Heart left ventricle (tissue), 16 donors: ENCODE measurements around the gene ZNF600. TPM values are rescaled to one million over a fixed set of nuclear protein-coding genes. Genes with fewer than 3 reads are reported as not detected.
A peak's percentile ranks its signal among the peaks of the same experiment; 100 is the strongest.
"Not testable (repeated sequence)": the region's sequence is repeated elsewhere in the genome, so short reads cannot be mapped to it uniquely, and the experiment has no call there.

Source experiments
- ATAC-seq, 4 donors: fragments of 200-7000 bp; cut with Tn5 transposase; one replicate each; pipeline ENCODE4 v1.9.1; 2020 to 2022; ENCODE audit warnings: moderate library complexity in 4 of 4, mild to moderate bottlenecking in 3 of 4, moderate number of reproducible peaks in 1 of 4
- DNase-seq, 5 donors: peaks; one replicate each; pipeline ENCODE4 v3.0.0-alpha.2; 2020
- H3K27ac ChIP-seq, 12 donors: fragments of 200-600 bp; sonication (generic) in 4 of 12; one replicate each; pipeline versions ENCODE4 v1.5.0 to v1.8.0; 2016 to 2022; ENCODE audit warnings: mild to moderate bottlenecking in 2 of 12
- H3K27me3 ChIP-seq, 9 donors: fragments of 200-600 bp; sonication (generic) in 2 of 9; one replicate each; pipeline versions ENCODE4 v1.5.1 to v1.8.0; 2016 to 2022; ENCODE audit warnings: mild to moderate bottlenecking in 3 of 9
- H3K36me3 ChIP-seq, 9 donors: fragments of 200-600 bp; sonication (generic) in 2 of 9; one replicate each; pipeline versions ENCODE4 v1.5.0 to v1.8.0; 2018 to 2022; ENCODE audit warnings: mild to moderate bottlenecking in 2 of 9
- H3K4me1 ChIP-seq, 12 donors: fragments of 200-600 bp; sonication (generic) in 4 of 12; one replicate each; pipeline versions ENCODE4 v1.5.0 to v1.8.0; 2016 to 2022; ENCODE audit warnings: mild to moderate bottlenecking in 3 of 12
- H3K4me3 ChIP-seq, 12 donors: fragments of 200-600 bp; sonication (generic) in 4 of 12; one replicate each; pipeline versions ENCODE4 v1.5.0 to v1.8.0; 2017 to 2022; ENCODE audit warnings: mild to moderate bottlenecking in 9 of 12, moderate library complexity in 4 of 12
- H3K9me3 ChIP-seq, 12 donors: fragments of 200-600 bp; sonication (generic) in 4 of 12; one replicate each; pipeline versions ENCODE4 v1.5.0 to v1.8.0; 2016 to 2022; ENCODE audit warnings: mild to moderate bottlenecking in 1 of 12
- POLR2A ChIP-seq, 2 donors: fragments of 450-650 bp; IDR thresholded peaks; one replicate each; pipeline ENCODE4 v1.6.1; 2017; ENCODE audit warnings: antibody characterized with exemption in 2 of 2, mild to moderate bottlenecking in 2 of 2, moderate library complexity in 2 of 2
- WGBS, 4 donors: extraction: QIAGEN DNeasy Blood & Tissue Kit in 2 of 4; methylation state at CpG; one replicate each; pipeline versions ENCODE4 v1.1.5 to v1.1.7; 2013 to 2018; 5-methylcytosine and 5-hydroxymethylcytosine counted together
- intact Hi-C, 10 donors: fragments of 100-400 bp; cut with DNase I; formaldehyde crosslinking; loops; one replicate each; pipeline versions ENCODE4 v1.11.1 to v1.14.2; 2022
- polyA plus RNA-seq, 2 donors: library from polyadenylated mRNA; stranded (reverse); fragments of 200-250 nt; gene quantifications; one replicate each; pipeline ENCODE4 v1.2.3, GENCODE V29; 2013
- total RNA-seq, 9 donors: library from RNA; depleted of rRNA in 2 of 9; stranded (reverse); fragments of >200 nt in 2 of 9; fragmentation: NEBNext Ultra II Directional in 3 of 9; extraction: Animal tissue kit (Norgen Biotek cat#: 25700) in 3 of 9; gene quantifications; one replicate each; pipeline versions ENCODE4 v1.1.0 to v1.2.4, GENCODE V29; 2016 to 2023
- TF ChIP-seq, protein P1 (sequence below), 12 donors: fragments of 200-600 bp; sonication (generic) in 4 of 12; IDR thresholded peaks; one replicate each; pipeline versions ENCODE4 v1.5.0 to v1.8.0; 2018 to 2022; ENCODE audit warnings: antibody characterized with exemption in 12 of 12, mild to moderate bottlenecking in 5 of 12
- donor health status: ischemic (EF 13 %, LVEDD 7.1; RV severe dilation, severe dysfunction).
- donor health status: healthy with polysubstance abuse.
- donor health status: DM: no; HTN: yes; CAD: no.
- donor health status: DM: no; HTN: no; CAD: no.
- donor health status: ischemic (EF 25% LVEDD 6.9; RV normal size, moderate dysfunction).
- donor health status: ischemic (EF 25% LVEDD 5.7; RV mildly dilated, moderate dysfunction).
- donor health status: healthy.
- donor health status: DM: yes; HTN: yes; CAD: no.
- donor health status: ischemic (EF 35%, LVEDD 5.7; RV mildly dilated, moderate dysfunction).
- donor health status: nonischemic (EF 11% LVEDD 7.7; RV severe dilation, severe dysfunction).
- donor health status: DM: yes; HTN: yes; CAD: no.
- donor health status: PGD.
- donor health status: ischemic (EF 29% LVEDD 5.4; RV normal size, mild dysfunction).
- donor health status: nonischemic (EF 23%, LVEDD 6.1; RV moderate dilation, normal function).

The ZNF600 gene
- total and polyA plus RNA-seq, 11 donors, result 1.2 to 4.1 (median 2.4) TPM

DNA sequence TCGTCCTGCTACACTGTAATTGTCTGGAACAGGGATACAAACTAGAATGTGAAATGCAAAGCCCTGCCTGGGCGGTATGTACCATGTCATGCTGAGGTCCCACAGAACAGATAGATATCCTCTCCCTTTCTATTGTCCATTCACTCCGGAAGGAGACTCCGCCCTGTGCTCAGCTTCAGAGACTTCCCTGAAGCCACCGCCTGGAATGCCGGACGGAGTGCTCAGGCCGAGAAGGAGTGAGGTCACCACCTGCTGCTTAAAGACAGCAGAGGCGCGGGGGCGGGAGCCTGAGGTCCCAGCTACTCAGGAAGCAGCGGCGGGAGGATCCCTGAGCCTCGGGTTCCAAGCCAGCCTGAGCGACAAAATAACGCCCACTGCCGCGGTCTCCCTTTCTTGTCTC, 50.9 kb downstream of the ZNF600 start:
- peak in 1 of 2 donors; percentile 23 for TF ChIP-seq POLR2A (IDR thresholded peaks at IDR 0.05)
- TF ChIP-seq, protein P1, sequence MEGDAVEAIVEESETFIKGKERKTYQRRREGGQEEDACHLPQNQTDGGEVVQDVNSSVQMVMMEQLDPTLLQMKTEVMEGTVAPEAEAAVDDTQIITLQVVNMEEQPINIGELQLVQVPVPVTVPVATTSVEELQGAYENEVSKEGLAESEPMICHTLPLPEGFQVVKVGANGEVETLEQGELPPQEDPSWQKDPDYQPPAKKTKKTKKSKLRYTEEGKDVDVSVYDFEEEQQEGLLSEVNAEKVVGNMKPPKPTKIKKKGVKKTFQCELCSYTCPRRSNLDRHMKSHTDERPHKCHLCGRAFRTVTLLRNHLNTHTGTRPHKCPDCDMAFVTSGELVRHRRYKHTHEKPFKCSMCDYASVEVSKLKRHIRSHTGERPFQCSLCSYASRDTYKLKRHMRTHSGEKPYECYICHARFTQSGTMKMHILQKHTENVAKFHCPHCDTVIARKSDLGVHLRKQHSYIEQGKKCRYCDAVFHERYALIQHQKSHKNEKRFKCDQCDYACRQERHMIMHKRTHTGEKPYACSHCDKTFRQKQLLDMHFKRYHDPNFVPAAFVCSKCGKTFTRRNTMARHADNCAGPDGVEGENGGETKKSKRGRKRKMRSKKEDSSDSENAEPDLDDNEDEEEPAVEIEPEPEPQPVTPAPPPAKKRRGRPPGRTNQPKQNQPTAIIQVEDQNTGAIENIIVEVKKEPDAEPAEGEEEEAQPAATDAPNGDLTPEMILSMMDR (IDR thresholded peaks at IDR 0.05), result no peak
- peak overlapping the region in 8 of 12 donors; percentile 61 to 91 (median 77) for H3K4me3 ChIP-seq
- intact Hi-C loops, result loop anchor here in 2 of 10 donors (1.0 to 5.0 kb wide), 6 partner anchors 45 to 209 kb away; partner anchors contain the start of genes ZNF83 (in 2 of the 2) and ZNF808 (in 1 of the 2)

DNA sequence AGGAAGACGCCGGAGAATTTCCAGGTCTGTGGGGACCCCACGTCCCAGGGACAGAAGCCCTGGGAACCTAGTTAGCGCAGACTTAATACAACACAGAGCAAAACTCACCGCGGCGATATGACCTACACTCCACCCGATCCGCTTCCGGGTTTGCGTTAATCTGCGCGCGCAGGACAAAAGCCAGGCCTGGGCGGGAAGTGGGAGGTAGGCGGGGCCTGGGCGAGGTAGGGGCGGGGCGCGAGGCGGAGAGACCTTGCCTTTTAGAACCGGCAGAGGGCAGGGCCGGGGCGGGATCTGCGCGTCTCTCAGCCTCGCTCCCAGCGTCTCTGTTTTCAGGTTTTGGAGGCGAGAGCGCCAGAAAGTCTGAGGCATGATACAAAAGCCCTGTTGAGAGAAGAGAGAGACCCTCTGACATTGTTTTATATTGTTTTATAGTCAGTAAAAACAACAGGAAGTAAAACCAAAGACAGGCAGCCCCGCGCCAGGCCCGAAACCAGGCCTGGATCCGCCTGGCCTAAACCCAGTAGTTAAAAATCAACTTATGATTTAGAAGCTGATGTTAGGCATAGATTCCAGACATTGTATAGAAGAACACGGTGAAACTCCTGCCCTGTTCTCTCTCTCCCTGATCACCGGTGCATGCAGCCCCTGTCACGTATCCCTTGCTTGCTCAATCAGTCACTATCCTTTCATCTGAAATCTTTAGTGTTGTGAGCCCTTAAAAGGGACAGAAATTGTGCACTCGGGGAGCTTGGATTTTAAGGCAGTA, 51.5 kb downstream of the ZNF600 start, which contains the start of gene ZNF611:
Gene ZNF611, minus strand, starts transcription at position 152 of the 769 bp plus-strand sequence. CDS start 19,150 bp downstream, outside the sequence.
- Histone ChIP-seq H3K36me3 (no peaks in the 10 kb centered on the region), H3K27ac (peak within 1 kb of the TSS; percentile 73 to 96 (median 90)), H3K9me3 (no peaks in the 10 kb centered on the region), H3K4me1 (peaks cover 0 to 30% (median 11%) of the 10 kb centered on the region in 12 donors), H3K4me3 (peak within 1 kb of the TSS; percentile 61 to 95 (median 82)), H3K27me3 (no peaks in the 10 kb centered on the region)
- ATAC-seq (peak; percentile 98 to 99 (median 99)), DNase-seq (peak; percentile 98 to 99 (median 98))
- 8 to 13% (median 9%) methylated on average over 31 to 38 of the region's 38 CpGs for WGBS, 4 donors
- peak; percentile 33 to 91 for TF ChIP-seq POLR2A (IDR thresholded peaks at IDR 0.05)
- TF ChIP-seq, protein P1 (IDR thresholded peaks at IDR 0.05), result peak; percentile 43 to 85 (median 66)
- intact Hi-C loops, result loop anchor here in 3 of 10 donors (1.0 to 5.0 kb wide), 8 partner anchors 43 to 208 kb away; partner anchors contain the start of genes ZNF808 (in 2 of the 3) and ZNF83 (in 2 of the 3)

More for the DNA sequence above, 50.9 kb downstream of the ZNF600 start:
- Histone ChIP-seq H3K9me3 (no peaks in the 10 kb centered on the region), H3K27ac (peak overlapping the region; percentile 73 to 96 (median 90)), H3K4me1 (peaks cover 0 to 30% (median 11%) of the 10 kb centered on the region in 12 donors), H3K27me3 (no peaks in the 10 kb centered on the region), H3K36me3 (no peaks in the 10 kb centered on the region)
- DNase-seq, result peak; percentile 84 to 92 (median 88)
- peak; percentile 40 to 87 (median 75) for ATAC-seq
- 35 to 49% (median 44%) methylated on average over 18 of the region's 18 CpGs for WGBS, 4 donors

GRCh38 chr19:52734331-52734892, 52.2 kb downstream of the ZNF600 start:
- H3K9me3 ChIP-seq, result no peaks in the 10 kb centered on the region
- no peaks in the 10 kb centered on the region for H3K27me3 ChIP-seq
- peak in 3 of 4 donors; percentile 19 to 36 (median 25) for ATAC-seq
- peak overlapping the region; percentile 43 to 96 (median 90) for H3K27ac ChIP-seq
- intact Hi-C loops, result loop anchor here in 3 of 10 donors (2.0 to 5.0 kb wide), 4 partner anchors 42 to 208 kb away; partner anchors contain the start of gene ZNF808 (in 2 of the 3)
- H3K4me3 ChIP-seq, result peak overlapping the region; percentile 61 to 95 (median 82)
- TF ChIP-seq, protein P1 (IDR thresholded peaks at IDR 0.05), result no peak
- TF ChIP-seq POLR2A (IDR thresholded peaks at IDR 0.05), result no peak
- H3K36me3 ChIP-seq, result peaks cover 0 to 5% (median 0%) of the 10 kb centered on the region in 9 donors
- 0 to 1% (median 1%) methylated on average over 33 to 39 of the region's 39 CpGs for WGBS, 4 donors
- H3K4me1 ChIP-seq, result peaks cover 0 to 30% (median 11%) of the 10 kb centered on the region in 12 donors
- DNase-seq, result peak in 4 of 5 donors; percentile 18 to 66 (median 34)

DNA sequence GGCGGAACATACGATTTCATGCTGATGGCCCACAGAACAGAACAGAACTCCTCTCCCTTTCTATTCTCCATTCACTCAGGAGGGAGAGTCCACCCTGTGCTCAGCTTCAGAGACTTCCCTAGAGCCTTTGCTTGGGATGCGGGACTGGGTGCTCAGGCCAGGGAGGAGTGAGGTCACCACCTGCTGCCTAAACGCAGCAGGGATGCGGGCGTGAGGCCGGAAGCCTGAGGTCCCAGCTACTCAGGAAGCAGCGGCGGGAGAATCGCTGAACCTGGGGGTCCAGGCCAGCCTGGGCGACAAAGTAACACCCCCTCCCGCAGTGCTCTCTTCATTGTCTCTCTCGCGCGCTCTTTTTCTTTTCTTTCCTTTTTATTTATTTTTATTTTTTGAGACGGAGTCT, 60.5 kb downstream of the ZNF600 start:
- H3K9me3 ChIP-seq, ATAC-seq, intact Hi-C loops, H3K4me3 ChIP-seq, H3K4me1 ChIP-seq, H3K27me3 ChIP-seq, H3K27ac ChIP-seq, DNase-seq: not testable (repeated sequence)
- peaks cover 0 to 65% (median 45%) of the 10 kb centered on the region in 9 donors for H3K36me3 ChIP-seq
- WGBS, 4 donors, result 92 to 97% (median 95%) methylated on average over 16 of the region's 16 CpGs
